ENCODE measurements around the gene FNDC3B.
"Not testable (repeated sequence)": the region's sequence is repeated elsewhere in the genome, so short reads cannot be mapped to it uniquely, and the experiment has no call there.

Gene FNDC3B

GRCh38 chr3:172082820-172083513, 43.6 kb downstream of the FNDC3B start:
- H3K9me3 Mint-ChIP-seq, result no peaks in the 10 kb centered on the region
- H3K27ac Mint-ChIP-seq, result no peak overlapping the region
- DNase-seq, result no peak
- H3K36me3 Mint-ChIP-seq (ENCODE audit: low read depth), result peaks cover 16% of the 10 kb centered on the region
- H3K27me3 Mint-ChIP-seq, result no peaks in the 10 kb centered on the region
- no peak overlapping the region for H3K4me3 Mint-ChIP-seq
- peaks cover 37% of the 10 kb centered on the region for H3K4me1 Mint-ChIP-seq (ENCODE audit: low read depth)

GRCh38 chr3:172083995-172084409, 44.6 kb downstream of the FNDC3B start:
- no peak overlapping the region for H3K27ac Mint-ChIP-seq
- H3K9me3 Mint-ChIP-seq, result no peaks in the 10 kb centered on the region
- no peak for DNase-seq
- peaks cover 37% of the 10 kb centered on the region for H3K4me1 Mint-ChIP-seq (ENCODE audit: low read depth)
- H3K4me3 Mint-ChIP-seq, result no peak overlapping the region
- peaks cover 16% of the 10 kb centered on the region for H3K36me3 Mint-ChIP-seq (ENCODE audit: low read depth)
- H3K27me3 Mint-ChIP-seq, result no peaks in the 10 kb centered on the region

- Mint-ChIP-seq H3K36me3 (ENCODE audit: low read depth) (peaks cover 9% of the 10 kb centered on the region), H3K27ac (peak overlapping the region; percentile 20), H3K4me3 (no peak overlapping the region), H3K9me3 (no peaks in the 10 kb centered on the region), H3K4me1 (ENCODE audit: low read depth) (peaks cover 37% of the 10 kb centered on the region), H3K27me3 (no peaks in the 10 kb centered on the region)
- no peak for DNase-seq
Measured at GRCh38 chr3:172084871-172085556, 45.6 kb downstream of the FNDC3B start.

GRCh38 chr3:172085557-172085895, 46.1 kb downstream of the FNDC3B start:
- no peaks in the 10 kb centered on the region for H3K9me3 Mint-ChIP-seq
- H3K27me3 Mint-ChIP-seq, result no peaks in the 10 kb centered on the region
- no peak overlapping the region for H3K4me3 Mint-ChIP-seq
- peaks cover 41% of the 10 kb centered on the region for H3K4me1 Mint-ChIP-seq (ENCODE audit: low read depth)
- no peak overlapping the region for H3K27ac Mint-ChIP-seq
- DNase-seq, result no peak
- peaks cover 9% of the 10 kb centered on the region for H3K36me3 Mint-ChIP-seq (ENCODE audit: low read depth)

GRCh38 chr3:172086071-172086470, 46.7 kb downstream of the FNDC3B start:
- H3K4me3 Mint-ChIP-seq, result no peak overlapping the region
- peaks cover 9% of the 10 kb centered on the region for H3K36me3 Mint-ChIP-seq (ENCODE audit: low read depth)
- no peak for DNase-seq
- no peaks in the 10 kb centered on the region for H3K9me3 Mint-ChIP-seq
- no peaks in the 10 kb centered on the region for H3K27me3 Mint-ChIP-seq
- no peak overlapping the region for H3K27ac Mint-ChIP-seq
- peaks cover 41% of the 10 kb centered on the region for H3K4me1 Mint-ChIP-seq (ENCODE audit: low read depth)

- no peak overlapping the region for H3K4me3 Mint-ChIP-seq
- no peaks in the 10 kb centered on the region for H3K27me3 Mint-ChIP-seq
- H3K4me1 Mint-ChIP-seq (ENCODE audit: low read depth), result peaks cover 51% of the 10 kb centered on the region
- no peak for DNase-seq
- peaks cover 9% of the 10 kb centered on the region for H3K36me3 Mint-ChIP-seq (ENCODE audit: low read depth)
- peak overlapping the region; percentile 1 for H3K27ac Mint-ChIP-seq
- H3K9me3 Mint-ChIP-seq, result no peaks in the 10 kb centered on the region
Measured at GRCh38 chr3:172087198-172087597, 47.8 kb downstream of the FNDC3B start.

GRCh38 chr3:172087602-172088580, 48.5 kb downstream of the FNDC3B start:
- Mint-ChIP-seq H3K36me3 (ENCODE audit: low read depth) (peaks cover 9% of the 10 kb centered on the region), H3K4me3 (peak overlapping the region; percentile 16), H3K27me3 (no peaks in the 10 kb centered on the region), H3K27ac (peak overlapping the region; percentile 75), H3K4me1 (ENCODE audit: low read depth) (peaks cover 53% of the 10 kb centered on the region), H3K9me3 (no peaks in the 10 kb centered on the region)
- no peak for DNase-seq

- Mint-ChIP-seq H3K36me3 (ENCODE audit: low read depth) (peaks cover 4% of the 10 kb centered on the region), H3K9me3 (no peaks in the 10 kb centered on the region), H3K4me1 (ENCODE audit: low read depth) (peaks cover 53% of the 10 kb centered on the region), H3K27me3 (no peaks in the 10 kb centered on the region), H3K4me3 (no peak overlapping the region), H3K27ac (no peak overlapping the region)
- no peak for DNase-seq
Measured at GRCh38 chr3:172089250-172089649, 49.9 kb downstream of the FNDC3B start.

GRCh38 chr3:172090035-172090434, 50.7 kb downstream of the FNDC3B start:
- Mint-ChIP-seq H3K27ac (no peak overlapping the region), H3K4me3 (no peak overlapping the region), H3K27me3 (no peaks in the 10 kb centered on the region), H3K9me3 (no peaks in the 10 kb centered on the region), H3K4me1 (ENCODE audit: low read depth) (peaks cover 53% of the 10 kb centered on the region), H3K36me3 (ENCODE audit: low read depth) (peaks cover 2% of the 10 kb centered on the region)
- no peak for DNase-seq

- no peak overlapping the region for H3K4me3 Mint-ChIP-seq
- no peaks in the 10 kb centered on the region for H3K9me3 Mint-ChIP-seq
- no peak overlapping the region for H3K27ac Mint-ChIP-seq
Measured at GRCh38 chr3:172092658-172093057, 53.3 kb downstream of the FNDC3B start.

GRCh38 chr3:172093581-172094443, 54.4 kb downstream of the FNDC3B start:
- not testable (repeated sequence) for H3K4me3 Mint-ChIP-seq; H3K27ac Mint-ChIP-seq; H3K9me3 Mint-ChIP-seq; H3K36me3 Mint-ChIP-seq (ENCODE audit: low read depth); H3K27me3 Mint-ChIP-seq; DNase-seq
- H3K4me1 Mint-ChIP-seq (ENCODE audit: low read depth), result peaks cover 54% of the 10 kb centered on the region

More at GRCh38 chr3:172092658-172093057, 53.3 kb downstream of the FNDC3B start:
- no peak for DNase-seq
- Mint-ChIP-seq H3K27me3 (no peaks in the 10 kb centered on the region), H3K4me1 (ENCODE audit: low read depth) (peaks cover 55% of the 10 kb centered on the region), H3K36me3 (ENCODE audit: low read depth) (no peaks in the 10 kb centered on the region)

GRCh38 chr3:172094621-172095557, 55.5 kb downstream of the FNDC3B start:
- H3K9me3 Mint-ChIP-seq, result no peaks in the 10 kb centered on the region
- no peaks in the 10 kb centered on the region for H3K27me3 Mint-ChIP-seq
- H3K27ac Mint-ChIP-seq, result peak overlapping the region; percentile 82
- no peak overlapping the region for H3K4me3 Mint-ChIP-seq
- no peak for DNase-seq
- H3K4me1 Mint-ChIP-seq (ENCODE audit: low read depth), result peaks cover 64% of the 10 kb centered on the region
- no peaks in the 10 kb centered on the region for H3K36me3 Mint-ChIP-seq (ENCODE audit: low read depth)

GRCh38 chr3:172096881-172097420, 57.6 kb downstream of the FNDC3B start:
- Mint-ChIP-seq H3K27ac (no peak overlapping the region), H3K27me3 (no peaks in the 10 kb centered on the region), H3K4me1 (ENCODE audit: low read depth) (peaks cover 65% of the 10 kb centered on the region)

More at GRCh38 chr3:172096881-172097420, 57.6 kb downstream of the FNDC3B start:
- no peak overlapping the region for H3K4me3 Mint-ChIP-seq
- no peaks in the 10 kb centered on the region for H3K36me3 Mint-ChIP-seq (ENCODE audit: low read depth)
- DNase-seq, result no peak
- H3K9me3 Mint-ChIP-seq, result no peaks in the 10 kb centered on the region
